DMS53 treated with DMSO at 0.1 percent for 48 hours (cell line): ENCODE measurements around the gene EBNA1BP2.
"Not testable (repeated sequence)": the region's sequence is repeated elsewhere in the genome, so short reads cannot be mapped to it uniquely, and the experiment has no call there.

Experiments
- DNase-seq: peaks from one replicate; lab custom pipeline; 2025; ENCODE audit not compliant: unreplicated experiment; lab: John Stamatoyannopoulos, UW

EBNA1BP2 gene

DNA sequence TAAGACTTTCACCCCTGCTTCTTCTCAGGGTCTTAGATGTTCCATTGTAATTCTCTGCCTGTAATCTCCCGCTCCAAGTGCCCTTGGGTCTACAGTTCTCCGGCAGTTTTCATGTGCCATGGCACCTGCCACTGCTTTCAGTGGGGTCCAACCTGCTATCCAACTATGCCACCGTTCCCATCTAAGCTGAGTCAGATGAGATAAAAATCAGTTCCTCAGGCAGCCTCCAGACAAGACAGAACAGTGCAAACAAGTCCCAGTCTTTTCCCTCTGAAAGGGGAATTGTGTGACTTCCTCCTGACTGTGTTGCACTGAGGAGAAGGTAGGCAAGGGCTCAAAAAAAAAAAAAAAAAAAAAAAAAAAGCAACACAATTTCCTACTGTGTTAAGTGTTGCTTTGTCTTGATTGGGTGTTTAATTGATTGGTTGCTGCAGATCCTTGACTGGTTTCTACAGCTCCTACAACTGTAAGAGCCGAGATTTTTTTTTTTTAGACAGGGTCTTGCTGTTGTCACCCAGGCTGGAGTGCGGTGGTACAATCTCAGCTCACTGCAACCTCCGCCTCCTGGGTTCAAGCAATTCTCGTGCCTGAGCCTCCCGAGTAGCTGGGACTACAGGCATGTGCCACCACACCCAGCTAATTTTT is 50.7 kb downstream of the EBNA1BP2 start:
- DNase-seq: peak; percentile 8

GRCh38 chr1:43119928-43120586 is 52.0 kb downstream of the EBNA1BP2 start:
- not testable (repeated sequence) for DNase-seq
